Mesendoderm (in vitro differentiated cells): ENCODE data around the gene FBXL17.

Source experiments
- DNase-seq: peaks from one replicate; pipeline ENCODE4 v3.0.0; 2013
- H2AK5ac ChIP-seq: 2 replicates; pipeline ENCODE4 v1.6.1; 2013; ENCODE audit warnings: low read length, inconsistent platforms
- H2BK120ac ChIP-seq: 2 replicates; pipeline ENCODE4 v1.6.1; 2013; ENCODE audit warnings: low read depth, mild to moderate bottlenecking, low read length, moderate library complexity, mixed read lengths
- H2BK15ac ChIP-seq: replicated peaks from 2 replicates; pipeline ENCODE4 v1.6.1; 2013; ENCODE audit warnings: low read depth, mild to moderate bottlenecking, moderate library complexity
- H2BK5ac ChIP-seq: 2 replicates; pipeline ENCODE4 v1.6.1; 2013; ENCODE audit warnings: low read length, inconsistent platforms
- H3K18ac ChIP-seq: 2 replicates; pipeline ENCODE4 v1.6.1; 2013; ENCODE audit warnings: mild to moderate bottlenecking, low read length, mixed read lengths
- H3K23ac ChIP-seq: one replicate; pipeline ENCODE4 v1.6.1; 2013; ENCODE audit warnings: low read length
- H3K27ac ChIP-seq: 2 replicates; pipeline ENCODE4 v1.5.1; 2013; ENCODE audit warnings: low read depth, mild to moderate bottlenecking, inconsistent platforms, low read length, moderate library complexity
- H3K27me3 ChIP-seq: 2 replicates; pipeline ENCODE4 v1.6.1; 2013; ENCODE audit warnings: low read length, control low read depth, mild to moderate bottlenecking, inconsistent platforms; ENCODE audit not compliant: insufficient read depth, poor library complexity
- H3K36me3 ChIP-seq: 2 replicates; pipeline ENCODE4 v1.6.1; 2013; ENCODE audit warnings: low read length, inconsistent platforms; ENCODE audit not compliant: control insufficient read depth, insufficient read depth
- H3K4ac ChIP-seq: one replicate; pipeline ENCODE4 v1.6.1; 2013; ENCODE audit warnings: low read depth, mild to moderate bottlenecking, low read length, moderate library complexity
- H3K4me1 ChIP-seq: 2 replicates; pipeline ENCODE4 v1.6.1; 2013; ENCODE audit warnings: low read depth, low read length, inconsistent platforms; ENCODE audit not compliant: control insufficient read depth
- H3K4me2 ChIP-seq: 2 replicates; pipeline ENCODE4 v1.6.1; 2013; ENCODE audit warnings: low read length
- H3K4me3 ChIP-seq: 2 replicates; pipeline ENCODE4 v1.5.1; 2013; ENCODE audit warnings: mild to moderate bottlenecking, low read length
- H3K56ac ChIP-seq: one replicate; pipeline ENCODE4 v1.6.1; 2013; ENCODE audit warnings: low read length
- H3K79me1 ChIP-seq: 2 replicates; pipeline ENCODE4 v1.6.1; 2013; ENCODE audit warnings: low read length, inconsistent platforms
- H3K79me2 ChIP-seq: 2 replicates; pipeline ENCODE4 v1.6.1; 2013; ENCODE audit warnings: mild to moderate bottlenecking, low read length; ENCODE audit not compliant: control insufficient read depth, insufficient read depth
- H3K9ac ChIP-seq: 2 replicates; pipeline ENCODE4 v1.6.1; 2013; ENCODE audit warnings: low read length, inconsistent platforms
- H4K5ac ChIP-seq: one replicate; pipeline ENCODE4 v1.6.1; 2013; ENCODE audit warnings: low read length
- H4K8ac ChIP-seq: one replicate; pipeline ENCODE4 v1.6.1; 2013; ENCODE audit warnings: low read depth, mild to moderate bottlenecking, control low read depth, low read length, moderate library complexity
- WGBS: extraction: QIAGEN DNeasy Blood & Tissue Kit; methylation state at CpG from one replicate; pipeline ENCODE4 v1.1.7; 2013; ENCODE audit warnings: low lambda C conversion rate, missing lambda C conversion rate; ENCODE audit not compliant: insufficient coverage; ENCODE audit errors: extremely low coverage; 5-methylcytosine and 5-hydroxymethylcytosine counted together

The FBXL17 gene

DNA sequence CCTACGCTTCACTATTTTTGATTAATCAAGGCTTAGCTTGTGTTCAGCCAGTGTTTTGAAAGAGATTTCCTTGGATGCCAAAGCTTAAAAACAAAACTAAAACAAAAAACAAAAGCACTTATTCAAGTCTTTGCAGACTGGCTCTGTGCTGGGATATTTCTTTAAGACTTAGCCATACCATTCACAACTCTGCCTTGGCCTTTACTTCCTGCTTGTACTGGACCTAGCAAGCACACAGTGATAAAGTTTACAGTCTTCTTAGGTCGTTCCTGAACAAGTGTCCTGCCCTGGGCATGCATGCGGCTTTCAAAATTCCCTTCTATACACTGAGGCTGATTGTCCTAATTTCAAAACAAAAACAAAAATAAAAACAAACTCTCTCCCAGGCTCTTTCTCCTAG, 20.7 kb downstream of the FBXL17 start:
- Histone ChIP-seq H3K9ac (no peak overlapping the region), H3K79me1 (no peaks in the 10 kb centered on the region), H3K27me3 (no peaks in the 10 kb centered on the region), H2BK5ac (no peak overlapping the region), H2AK5ac (no peak overlapping the region), H3K56ac (no peak overlapping the region), H3K4ac (no peak overlapping the region), H3K18ac (no peak overlapping the region), H3K36me3 (no peaks in the 10 kb centered on the region), H3K27ac (no peak overlapping the region), H3K4me2 (no peak overlapping the region), H3K4me3 (no peak overlapping the region), H3K4me1 (no peaks in the 10 kb centered on the region), H2BK120ac (no peak overlapping the region), H4K5ac (no peak overlapping the region), H3K79me2 (no peaks in the 10 kb centered on the region), H2BK15ac (no peak overlapping the region), H4K8ac (no peak overlapping the region), H3K23ac (no peak overlapping the region)
- DNase-seq: no peak
- no CpG with 5 or more reads among the region's 3 CpGs for WGBS

GRCh38 chr5:108360280-108360679, 21.6 kb downstream of the FBXL17 start:
- Histone ChIP-seq H3K27me3 (no peaks in the 10 kb centered on the region), H3K4me1 (no peaks in the 10 kb centered on the region), H3K18ac (no peak overlapping the region), H3K27ac (no peak overlapping the region), H3K79me1 (no peaks in the 10 kb centered on the region), H2BK15ac (no peak overlapping the region), H2AK5ac (no peak overlapping the region), H3K4ac (no peak overlapping the region), H4K5ac (no peak overlapping the region), H3K79me2 (no peaks in the 10 kb centered on the region), H3K4me3 (no peak overlapping the region), H4K8ac (no peak overlapping the region), H3K56ac (no peak overlapping the region), H3K4me2 (no peak overlapping the region), H3K23ac (no peak overlapping the region), H2BK120ac (no peak overlapping the region), H3K36me3 (no peaks in the 10 kb centered on the region), H3K9ac (no peak overlapping the region), H2BK5ac (no peak overlapping the region)
- no CpG with 5 or more reads among the region's 4 CpGs for WGBS
- DNase-seq: no peak

DNA sequence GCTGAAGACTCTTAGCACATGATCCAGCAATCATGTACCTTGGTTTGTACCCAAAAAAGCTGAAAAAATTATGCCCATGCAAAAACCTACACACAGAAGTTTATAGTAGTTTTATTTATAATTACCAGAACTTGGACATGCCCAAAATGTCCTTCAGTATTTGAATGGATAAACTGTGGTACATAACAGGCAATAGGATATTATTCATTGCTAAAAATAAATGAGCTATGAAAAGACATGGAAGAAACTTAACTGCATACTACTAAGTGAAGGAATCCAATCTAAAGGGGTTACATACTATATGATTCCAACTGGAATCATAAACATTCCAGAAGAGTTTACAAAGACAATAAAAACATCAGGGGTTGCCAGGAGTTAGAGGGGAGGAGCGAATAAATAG, 25.6 kb downstream of the FBXL17 start:
- no peak overlapping the region for H4K8ac ChIP-seq
- no peaks in the 10 kb centered on the region for H3K79me2 ChIP-seq
- no peak overlapping the region for H3K27ac ChIP-seq
- no peak overlapping the region for H2BK5ac ChIP-seq
- no peak overlapping the region for H3K4me2 ChIP-seq
- no CpG with 5 or more reads among the region's 1 CpG for WGBS
- no peaks in the 10 kb centered on the region for H3K79me1 ChIP-seq
- no peak overlapping the region for H3K23ac ChIP-seq
- H3K27me3 ChIP-seq: no peaks in the 10 kb centered on the region
- no peak overlapping the region for H3K18ac ChIP-seq
- H3K4ac ChIP-seq: no peak overlapping the region
- no peaks in the 10 kb centered on the region for H3K4me1 ChIP-seq
- H4K5ac ChIP-seq: no peak overlapping the region
- no peaks in the 10 kb centered on the region for H3K36me3 ChIP-seq
- H3K4me3 ChIP-seq: no peak overlapping the region
- H2AK5ac ChIP-seq: no peak overlapping the region
- H2BK15ac ChIP-seq: no peak overlapping the region
- no peak overlapping the region for H2BK120ac ChIP-seq
- no peak overlapping the region for H3K56ac ChIP-seq
- no peak for DNase-seq
- H3K9ac ChIP-seq: no peak overlapping the region

DNA sequence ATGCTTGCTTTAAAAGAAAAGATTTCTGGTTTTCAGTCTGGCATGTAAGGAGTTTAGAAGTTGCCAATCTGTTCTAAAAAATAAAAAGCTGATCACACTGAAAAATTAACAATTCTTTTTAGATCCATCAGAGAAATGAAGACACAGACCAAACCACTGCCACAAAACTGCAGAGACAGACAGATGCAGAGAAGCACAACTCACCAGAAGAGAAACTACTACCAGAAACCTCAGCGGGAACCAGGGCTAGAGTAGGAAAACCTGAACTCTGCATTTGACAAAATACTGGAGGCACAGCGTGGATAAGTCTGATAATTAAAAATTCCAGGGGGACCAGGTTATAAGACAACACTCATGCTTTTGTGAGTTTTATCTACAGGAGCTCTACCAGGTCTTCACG, 28.8 kb downstream of the FBXL17 start:
- Histone ChIP-seq H3K9ac (no peak overlapping the region), H3K4me2 (no peak overlapping the region), H3K79me1 (no peaks in the 10 kb centered on the region), H3K36me3 (no peaks in the 10 kb centered on the region), H3K18ac (no peak overlapping the region), H4K5ac (no peak overlapping the region), H3K56ac (no peak overlapping the region), H2AK5ac (no peak overlapping the region), H3K27ac (no peak overlapping the region), H3K79me2 (no peaks in the 10 kb centered on the region), H3K4me1 (no peaks in the 10 kb centered on the region), H3K27me3 (no peaks in the 10 kb centered on the region), H2BK120ac (no peak overlapping the region), H3K4me3 (no peak overlapping the region), H2BK15ac (no peak overlapping the region), H3K4ac (no peak overlapping the region), H3K23ac (no peak overlapping the region), H4K8ac (no peak overlapping the region), H2BK5ac (no peak overlapping the region)
- no CpG with 5 or more reads among the region's 3 CpGs for WGBS
- DNase-seq: no peak

- H2AK5ac ChIP-seq: no peak overlapping the region
- H2BK5ac ChIP-seq: no peak overlapping the region
- H2BK15ac ChIP-seq: no peak overlapping the region
- no peaks in the 10 kb centered on the region for H3K79me1 ChIP-seq
- H3K4me3 ChIP-seq: no peak overlapping the region
- no peak overlapping the region for H3K18ac ChIP-seq
- no peak overlapping the region for H3K4me2 ChIP-seq
- H3K36me3 ChIP-seq: no peaks in the 10 kb centered on the region
- H3K4me1 ChIP-seq: no peaks in the 10 kb centered on the region
- 100% methylated on average over 1 of the region's 2 CpGs for WGBS
- H4K8ac ChIP-seq: no peak overlapping the region
- no peak overlapping the region for H3K27ac ChIP-seq
- no peaks in the 10 kb centered on the region for H3K27me3 ChIP-seq
- DNase-seq: peak; percentile 53
- H4K5ac ChIP-seq: no peak overlapping the region
- no peaks in the 10 kb centered on the region for H3K79me2 ChIP-seq
- H2BK120ac ChIP-seq: no peak overlapping the region
- no peak overlapping the region for H3K9ac ChIP-seq
- H3K4ac ChIP-seq: no peak overlapping the region
- H3K56ac ChIP-seq: no peak overlapping the region
- H3K23ac ChIP-seq: no peak overlapping the region
Observed at GRCh38 chr5:108345541-108346171, 36.2 kb downstream of the FBXL17 start.
